H1 (cell line): Measurements from ENCODE around the gene RAB31. TPM values are rescaled to one million over a fixed set of nuclear protein-coding genes. Genes with fewer than 3 reads are reported as not detected.

Experiments used
- KDM4A ChIP-seq: IDR thresholded peaks from one replicate; pipeline ENCODE4 v1.7.1; 2012; ENCODE audit warnings: low read depth, mild to moderate bottlenecking, moderate library complexity, low read length, inconsistent platforms; ENCODE audit not compliant: severe bottlenecking
- SRF ChIP-seq: IDR thresholded peaks from 2 replicates; pipeline ENCODE4 v1.6.1; 2011; ENCODE audit warnings: mild to moderate bottlenecking, low read depth, low read length, moderate library complexity
- polyA plus RNA-seq, 7 experiments: library from polyadenylated mRNA; depleted of rRNA in 3 of 7; stranded (reverse) in 5 of 7; unstranded in 2 of 7; fragments of >200 nt in 5 of 7; fragments of 200-250 nt in 2 of 7; gene quantifications; 1 replicate in 5 of 7; 2 replicates in 1 of 7; 4 replicates in 1 of 7; pipeline versions ENCODE4 v1.2.1 to v1.2.3, GENCODE V29; 2011 to 2013; ENCODE audit warnings: missing spikeins in 2 of 7, mixed read lengths in 2 of 7
- total RNA-seq: library from RNA; stranded (reverse); fragmentation: NEBNext Ultra II Directional; extraction: Animal tissue kit (Norgen Biotek cat#: 25700); gene quantifications from 2 replicates; pipeline ENCODE4 v1.2.1, GENCODE V29; 2021
- TF ChIP-seq, protein P1 (sequence below): IDR thresholded peaks from 2 replicates; pipeline ENCODE4 v1.6.1; 2011; ENCODE audit warnings: low read length, improper control_type of control experiment

The RAB31 gene
- total and polyA plus RNA-seq, 2 of the 8 experiments (the other 6 are each of a cell fraction or from before 2014, with no cell fraction given) = 15.2 to 40.9 TPM

DNA sequence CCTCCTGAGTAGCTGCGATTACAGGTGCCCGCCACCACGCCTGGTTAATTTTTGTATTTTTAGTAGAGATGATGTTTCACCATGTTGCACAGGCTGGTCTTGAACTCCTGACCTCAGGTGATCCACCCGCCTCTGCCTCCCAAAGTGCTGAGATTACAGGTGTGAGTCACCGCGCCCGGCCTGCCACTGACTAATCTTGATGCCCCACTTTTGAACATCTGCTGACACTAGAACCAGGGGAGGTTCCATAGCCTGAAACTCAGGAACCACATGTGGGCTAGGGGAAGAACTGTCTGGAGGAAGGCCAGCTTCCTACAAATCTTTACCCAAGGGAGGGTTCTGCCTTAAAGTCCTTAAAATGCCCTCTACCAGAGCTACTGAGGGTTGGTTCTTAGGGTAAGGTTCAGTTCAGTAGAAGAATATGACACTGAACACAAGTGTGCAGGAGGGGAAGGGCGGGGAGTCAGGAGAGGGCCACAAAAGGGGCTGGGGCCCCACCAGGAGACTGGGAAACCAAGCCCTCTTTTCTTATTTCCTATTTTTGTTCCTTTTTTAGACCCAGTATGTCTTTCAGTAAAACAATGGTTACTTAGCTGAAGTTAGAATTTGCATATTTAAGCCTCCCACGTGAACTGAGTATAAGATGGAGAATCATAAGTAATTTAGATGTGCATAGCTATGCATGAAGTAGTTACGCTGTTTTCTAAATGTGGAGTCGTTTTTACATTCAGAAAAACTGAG lies 6.3 kb upstream of the RAB31 start (continued):
- no peak for TF ChIP-seq SRF
- TF ChIP-seq, protein P1, sequence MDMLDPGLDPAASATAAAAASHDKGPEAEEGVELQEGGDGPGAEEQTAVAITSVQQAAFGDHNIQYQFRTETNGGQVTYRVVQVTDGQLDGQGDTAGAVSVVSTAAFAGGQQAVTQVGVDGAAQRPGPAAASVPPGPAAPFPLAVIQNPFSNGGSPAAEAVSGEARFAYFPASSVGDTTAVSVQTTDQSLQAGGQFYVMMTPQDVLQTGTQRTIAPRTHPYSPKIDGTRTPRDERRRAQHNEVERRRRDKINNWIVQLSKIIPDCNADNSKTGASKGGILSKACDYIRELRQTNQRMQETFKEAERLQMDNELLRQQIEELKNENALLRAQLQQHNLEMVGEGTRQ = no peak
- no peak for TF ChIP-seq KDM4A
